HK-2 (cell line): Measurements from ENCODE around the gene SOX5.

ENCODE experiments used
- DNase-seq: peaks from one replicate; pipeline ENCODE4 v3.0.0-alpha.2; 2018; ENCODE audit not compliant: unreplicated experiment

The SOX5 gene

DNA sequence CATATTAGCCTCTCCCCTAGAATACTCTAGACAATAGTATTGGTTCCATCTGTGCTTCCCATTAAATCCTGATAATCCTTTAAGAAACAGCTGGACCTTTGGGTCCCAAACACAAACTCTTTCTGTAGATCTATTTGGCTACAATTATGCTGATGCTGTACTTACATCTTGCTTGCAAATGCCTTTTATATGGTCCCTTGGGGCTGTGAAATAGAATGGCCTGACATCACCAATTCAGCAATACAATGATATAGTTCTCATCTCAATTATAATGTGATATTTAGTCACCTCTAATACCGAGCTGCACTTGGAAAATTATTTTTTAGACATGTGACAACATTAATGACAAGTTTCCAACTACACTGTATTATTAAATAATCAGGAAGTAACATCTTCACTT lies 261.5 kb downstream of the SOX5 start:
- no peak for DNase-seq

DNA sequence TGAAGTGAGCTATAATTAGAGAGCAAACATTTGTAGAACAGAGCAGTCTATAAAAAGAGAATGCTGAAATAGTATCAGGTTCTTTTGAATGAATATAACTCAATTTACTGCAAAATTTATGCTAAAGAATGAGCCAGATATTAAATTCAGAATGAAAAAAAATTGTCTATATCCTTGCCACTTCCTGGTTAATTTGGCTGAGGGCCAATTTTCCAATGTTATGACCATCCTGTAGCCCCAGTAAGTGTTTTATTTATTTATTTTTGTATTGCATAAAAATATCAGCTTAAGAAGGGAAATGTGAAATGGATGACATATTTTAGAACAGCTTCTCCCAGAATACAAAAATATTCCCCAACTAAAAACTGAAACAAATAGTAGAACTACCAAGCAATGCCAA lies 263.4 kb downstream of the SOX5 start:
- no peak for DNase-seq

DNA sequence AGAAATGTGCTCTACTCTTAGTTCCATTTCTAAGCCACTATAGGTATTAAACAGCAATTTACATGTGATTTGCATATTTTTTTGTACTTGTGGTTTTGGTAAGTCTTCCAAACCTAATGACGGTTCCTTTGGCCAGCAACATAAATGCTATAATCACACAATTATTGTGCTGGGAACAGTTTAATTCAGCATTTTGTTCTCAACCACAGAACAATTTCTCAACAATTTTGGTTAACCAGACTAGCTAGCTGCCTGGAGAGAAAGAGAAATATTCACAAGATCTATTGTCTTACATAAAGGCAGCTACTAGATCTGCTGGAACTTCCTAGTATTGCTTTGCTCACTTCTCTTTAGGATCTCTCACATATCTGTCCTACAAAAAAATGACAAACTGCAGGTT lies 265.3 kb downstream of the SOX5 start:
- DNase-seq, result no peak

DNA sequence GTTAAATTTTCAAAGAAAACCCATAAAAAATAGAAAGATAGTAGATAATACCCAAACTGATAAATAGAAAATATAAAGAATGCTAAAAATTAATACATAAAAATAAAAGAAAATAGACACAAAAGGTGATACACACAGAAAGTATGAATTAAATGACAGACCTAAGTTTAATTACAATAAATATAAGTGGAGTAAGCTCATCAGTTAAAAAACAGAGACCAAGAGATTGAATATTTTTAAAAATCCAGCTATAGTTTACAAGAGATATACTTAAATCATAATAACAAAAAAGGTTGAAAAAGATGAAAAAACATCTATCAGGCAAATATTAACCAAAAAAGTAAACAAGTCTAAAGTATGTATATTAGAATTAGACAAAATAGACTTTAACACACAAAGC lies 268.2 kb downstream of the SOX5 start:
- DNase-seq, result no peak

DNA sequence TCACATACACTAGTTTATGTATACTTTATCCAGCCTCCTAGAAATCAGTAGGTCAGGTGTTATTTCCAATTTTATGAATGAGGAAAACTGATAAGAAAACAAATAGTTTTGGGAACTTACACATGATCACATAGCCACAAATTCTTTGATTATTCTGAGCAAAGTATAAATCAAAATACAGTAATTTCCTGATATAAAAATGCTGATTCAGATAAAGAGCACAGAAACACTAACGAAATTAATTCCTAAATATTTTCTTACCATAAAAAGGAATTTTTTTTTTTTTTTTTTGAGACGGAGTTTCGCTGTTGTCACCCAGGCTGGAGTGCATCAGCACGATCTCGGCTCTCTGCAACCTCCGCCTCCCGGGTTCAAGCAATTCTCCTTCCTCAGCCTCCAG lies 275.4 kb downstream of the SOX5 start:
- no peak for DNase-seq

DNA sequence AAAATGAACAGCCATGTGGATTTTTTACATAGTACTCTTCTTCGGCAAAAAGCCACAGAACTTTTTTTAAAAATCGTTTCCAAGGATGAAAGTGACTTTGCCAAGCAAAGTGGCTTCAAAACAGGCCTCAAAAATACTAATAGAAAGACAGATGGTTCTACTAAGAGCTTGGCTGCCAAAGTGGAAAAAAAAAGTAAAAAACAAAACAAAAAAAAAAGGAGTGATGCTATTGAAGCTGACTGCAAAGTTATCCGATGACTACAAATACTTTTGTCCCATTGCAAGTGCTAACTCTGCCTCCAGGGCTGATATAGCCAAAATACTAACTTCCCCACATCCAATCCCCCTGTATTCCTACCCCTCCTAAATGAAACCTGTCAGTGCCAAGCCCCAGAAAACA lies 277.6 kb downstream of the SOX5 start:
- DNase-seq, result no peak

DNA sequence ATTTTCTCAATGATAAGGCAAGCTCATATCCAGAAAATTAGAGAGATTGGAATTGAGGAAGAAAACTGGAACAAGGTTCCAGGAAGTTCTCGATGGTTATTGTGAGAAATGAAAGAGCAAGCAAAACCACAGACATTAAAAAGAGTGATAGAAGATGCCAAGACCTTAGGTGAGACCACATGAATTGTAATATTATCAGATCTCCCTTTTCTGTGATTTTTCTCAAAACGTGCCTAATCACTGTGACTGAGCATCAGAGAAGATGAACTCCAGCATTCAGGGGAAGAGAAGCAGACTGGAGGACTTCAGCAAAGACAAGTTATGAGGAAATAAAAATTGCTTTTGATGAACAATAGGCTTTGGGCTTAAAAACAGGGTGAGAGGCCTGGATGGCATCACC lies 278.8 kb downstream of the SOX5 start:
- DNase-seq, result no peak

DNA sequence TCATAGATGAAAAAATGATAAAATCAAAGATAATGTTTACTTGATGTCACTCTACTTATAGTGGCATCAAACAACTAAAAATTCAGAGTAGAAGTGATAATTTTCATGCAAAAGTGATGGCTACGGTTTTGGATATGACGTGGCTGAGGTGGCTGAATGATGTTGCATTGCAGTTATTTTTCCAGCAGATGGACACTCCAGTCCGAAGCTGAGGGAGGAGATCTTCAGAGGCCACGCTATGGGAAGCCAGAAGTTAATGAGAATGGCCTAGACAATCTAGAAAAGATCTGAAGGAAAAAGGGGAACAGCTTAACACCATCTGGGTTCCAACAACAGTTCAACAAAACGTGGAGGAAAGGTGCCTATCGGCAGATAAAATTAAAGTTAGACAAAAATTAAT lies 279.8 kb downstream of the SOX5 start:
- DNase-seq, result no peak

DNA sequence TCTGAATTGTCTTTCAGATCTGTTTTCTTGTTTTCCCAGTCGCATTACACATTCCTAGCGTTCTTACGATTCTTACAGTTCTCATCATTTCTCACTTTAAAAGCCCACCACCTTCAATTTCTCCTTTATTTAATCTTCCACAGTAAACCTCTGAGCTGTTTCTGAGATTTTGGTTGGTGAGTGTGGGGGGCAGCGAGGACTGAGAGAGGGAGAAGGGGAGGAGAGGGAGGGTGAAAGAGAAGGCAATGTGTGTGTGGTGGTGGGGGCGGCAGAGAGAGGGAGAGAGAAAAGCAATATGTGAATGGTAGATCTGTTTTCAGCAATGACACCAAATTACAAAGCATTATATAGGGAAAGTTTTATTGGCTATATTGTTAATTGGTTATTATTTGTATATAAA lies 282.6 kb downstream of the SOX5 start:
- no peak for DNase-seq

DNA sequence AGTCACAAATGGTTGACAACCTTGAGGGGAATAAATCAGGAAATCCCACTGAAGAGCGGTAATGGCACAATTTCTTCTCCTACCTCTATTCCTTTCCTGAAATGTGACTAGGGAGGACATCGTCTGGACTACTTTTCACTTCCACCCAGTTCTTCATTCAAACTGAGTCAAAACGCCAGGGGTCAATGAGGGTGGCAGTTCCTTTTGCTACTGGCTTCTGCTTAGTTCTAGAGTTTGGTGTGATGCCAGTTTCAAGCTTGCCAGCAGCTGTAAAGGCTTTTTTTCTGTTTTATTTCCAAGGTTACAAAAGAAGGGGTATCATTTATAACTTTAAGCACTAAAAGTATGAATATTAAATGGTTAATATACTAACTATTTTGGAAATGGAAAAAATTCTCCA lies 286.5 kb downstream of the SOX5 start:
- no peak for DNase-seq

DNA sequence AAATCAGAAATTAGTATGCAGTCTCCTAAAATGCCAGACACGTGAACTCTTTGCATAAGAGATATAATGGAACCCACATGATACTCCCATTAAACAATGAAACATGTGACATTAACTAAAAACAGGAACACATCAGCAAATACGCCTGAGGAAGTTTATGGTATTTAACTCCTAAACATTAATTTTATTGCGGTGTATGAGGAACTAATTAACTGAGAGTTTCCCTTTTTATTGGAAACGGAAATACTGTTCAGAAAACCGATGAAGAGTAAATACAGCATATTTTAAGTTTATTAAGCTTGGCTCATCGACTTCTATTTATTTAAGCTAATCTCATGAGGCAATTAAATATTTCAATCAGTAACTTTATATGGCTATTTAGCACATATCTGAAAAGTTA lies 290.3 kb downstream of the SOX5 start:
- no peak for DNase-seq

DNA sequence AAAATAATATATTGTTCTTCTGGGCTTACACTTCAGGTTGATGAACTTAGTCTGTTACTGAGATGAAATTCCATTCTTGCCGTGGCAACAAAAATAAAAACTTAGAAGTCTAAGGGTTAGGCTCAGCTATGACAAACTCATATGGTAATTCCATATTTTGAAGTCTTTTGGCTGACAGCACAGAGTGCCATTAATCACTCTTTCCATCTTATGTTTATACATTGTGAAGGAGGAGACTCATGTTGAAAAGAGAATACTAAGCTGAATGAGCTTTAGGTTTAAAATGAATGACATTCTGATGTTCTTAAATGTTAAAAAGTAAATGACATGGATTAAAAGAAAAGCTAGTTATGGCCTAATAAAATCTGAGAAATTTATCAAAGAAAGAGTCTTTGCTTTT lies 291.9 kb downstream of the SOX5 start:
- no peak for DNase-seq

DNA sequence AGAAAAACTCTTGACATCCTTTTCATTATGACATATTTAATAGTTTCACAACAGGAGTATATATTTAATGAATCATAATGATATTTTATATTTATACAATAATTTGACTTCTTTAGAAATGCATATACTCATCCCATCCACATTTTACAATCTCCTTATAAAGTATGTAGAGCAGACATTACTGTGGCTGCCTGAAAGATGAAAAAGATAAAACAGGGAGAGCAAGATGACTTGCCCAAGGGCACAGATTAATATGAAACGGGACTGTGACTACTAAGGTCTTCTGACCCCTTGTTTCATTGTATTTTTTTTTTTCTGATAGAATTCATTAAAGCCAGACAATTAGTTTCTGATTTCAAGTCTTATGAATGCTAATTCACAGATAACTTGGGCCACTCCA lies 293.6 kb downstream of the SOX5 start:
- no peak for DNase-seq

DNA sequence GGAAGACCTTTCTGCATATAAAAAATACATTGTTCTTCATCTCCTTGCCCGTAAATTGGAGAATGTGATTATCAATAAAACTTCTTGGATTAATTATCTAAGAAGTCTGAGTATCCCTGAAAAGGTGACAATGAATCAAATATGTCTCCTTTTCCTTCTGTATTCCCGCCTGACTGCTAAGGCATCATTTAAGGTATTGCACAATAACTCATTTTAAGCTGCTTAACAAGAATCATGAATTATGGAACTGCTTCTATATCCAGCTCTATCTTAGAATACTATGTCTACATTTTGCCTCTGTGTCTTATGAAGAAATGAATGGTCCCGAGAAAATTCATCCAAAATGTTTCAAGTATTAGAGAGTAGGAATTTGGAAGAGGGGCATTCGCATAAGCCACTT lies 294.4 kb downstream of the SOX5 start:
- no peak for DNase-seq

DNA sequence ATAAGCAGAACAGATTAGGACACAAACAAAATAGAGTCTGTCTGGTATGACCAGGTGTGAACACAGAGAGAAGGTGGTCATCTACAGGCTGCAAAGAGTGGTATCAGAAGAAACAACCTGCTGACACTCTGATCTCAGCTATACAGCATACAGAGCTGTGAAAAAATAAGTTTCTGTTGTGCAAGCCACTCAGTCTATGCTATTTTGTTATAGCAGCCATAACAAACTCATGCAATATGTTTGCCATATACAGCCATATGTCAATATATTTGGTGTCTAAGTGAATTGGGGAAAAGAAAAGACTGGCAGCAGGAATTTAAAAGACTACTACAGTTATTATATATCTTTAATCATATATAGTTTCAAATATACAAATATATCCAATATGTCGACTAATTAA lies 300.9 kb downstream of the SOX5 start:
- DNase-seq, result no peak

DNA sequence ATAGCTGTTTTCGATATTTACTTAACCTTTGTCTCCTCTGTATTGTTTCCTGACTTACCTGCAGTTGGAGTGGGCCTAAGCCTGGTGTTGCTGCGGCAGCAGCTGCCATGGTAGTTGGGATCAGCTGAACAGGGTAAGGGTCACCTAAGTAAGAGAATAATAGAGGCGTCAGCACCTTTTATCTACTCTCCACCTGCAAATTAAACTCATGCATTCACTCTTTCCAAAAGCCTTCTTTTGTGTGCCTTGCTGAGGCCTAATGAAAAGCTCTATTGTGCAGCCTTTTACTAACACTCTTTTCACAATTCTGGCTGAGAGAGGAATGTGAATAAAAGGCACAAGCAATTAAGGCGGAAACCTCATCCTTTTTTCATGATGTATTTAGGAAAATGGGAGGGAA lies 308.7 kb downstream of the SOX5 start:
- no peak for DNase-seq

DNA sequence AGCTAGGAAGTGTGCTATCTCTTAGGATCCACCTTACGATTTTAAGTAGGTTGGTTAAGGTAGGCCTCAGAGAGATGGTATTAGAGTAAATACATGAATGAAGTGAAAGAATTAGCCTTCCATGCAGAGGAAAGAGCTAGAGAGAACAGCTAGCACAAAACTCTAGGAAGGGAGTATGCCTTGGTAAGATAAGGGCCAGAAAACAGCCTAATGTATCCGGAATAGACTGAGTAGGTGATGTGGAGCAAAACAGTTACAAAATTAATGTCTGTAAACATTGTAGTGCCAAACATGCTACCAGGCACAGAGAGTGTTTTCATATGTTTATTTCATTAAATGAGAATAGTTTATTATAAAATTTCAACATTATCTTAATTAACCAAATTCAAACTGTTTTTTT lies 315.1 kb downstream of the SOX5 start:
- no peak for DNase-seq

DNA sequence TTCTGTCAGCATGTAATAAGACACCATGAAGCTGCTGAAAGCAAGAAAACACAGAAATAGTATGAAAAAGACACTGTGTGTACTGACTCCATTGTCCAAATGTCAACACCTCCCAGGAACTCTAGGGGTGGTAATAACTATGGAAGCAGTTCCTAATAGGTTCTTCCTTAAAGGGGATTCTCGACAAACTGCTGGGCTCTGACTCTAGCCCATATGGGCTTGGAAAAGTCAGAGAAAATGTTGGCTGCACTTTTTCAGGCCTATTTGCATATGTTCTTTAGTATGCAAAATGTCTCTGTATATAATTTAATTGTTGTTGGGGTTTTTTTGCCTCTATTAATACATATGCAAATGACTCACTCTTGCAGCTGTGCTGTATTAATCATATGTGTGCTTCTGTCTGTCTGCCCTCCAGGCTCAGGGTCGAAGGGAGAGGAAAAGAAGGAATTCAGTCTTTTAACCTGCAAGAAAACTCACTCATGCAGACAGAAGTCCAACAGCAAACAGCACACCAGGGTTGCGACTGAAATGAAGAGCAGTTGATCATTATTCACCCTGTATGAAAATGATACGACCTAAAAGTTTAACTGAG lies 317.6 kb downstream of the SOX5 start:
- DNase-seq, result no peak

DNA sequence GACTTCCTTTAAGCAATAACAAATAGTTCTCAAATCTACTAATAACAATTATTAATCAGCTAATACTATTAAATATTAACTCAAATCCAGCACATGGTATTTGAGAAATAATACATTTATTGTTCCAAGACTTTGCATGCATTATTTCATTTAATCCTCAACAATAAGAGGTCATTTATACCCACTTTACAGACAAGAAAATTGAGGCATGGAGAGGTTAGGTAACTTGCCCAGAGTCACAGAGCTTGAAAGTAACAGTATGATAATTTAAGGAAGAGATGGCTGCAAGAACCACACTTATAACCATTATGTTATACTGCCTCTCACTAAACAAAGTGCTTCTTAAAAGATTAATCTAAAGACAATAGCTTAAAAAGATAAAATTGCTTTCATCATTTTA lies 318.9 kb downstream of the SOX5 start:
- DNase-seq, result no peak

DNA sequence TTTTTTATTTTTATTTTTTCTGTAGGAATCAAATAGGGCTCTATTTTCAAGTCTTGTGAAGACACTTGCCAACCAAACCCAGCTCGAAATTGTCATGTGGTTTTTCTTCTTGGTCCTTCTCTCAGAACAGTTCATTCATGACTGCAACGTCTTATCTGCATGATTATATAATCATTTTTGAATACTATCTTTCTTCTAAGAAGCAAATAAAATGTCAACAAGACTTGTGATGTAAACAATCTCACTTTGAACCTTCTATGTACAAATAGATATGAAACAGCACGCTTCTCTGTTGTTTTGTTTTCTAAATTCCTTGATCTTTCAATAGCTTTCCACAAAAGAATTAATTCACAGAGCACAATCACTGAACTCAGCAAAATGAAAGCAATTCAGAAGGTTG lies 320.7 kb downstream of the SOX5 start:
- no peak for DNase-seq

DNA sequence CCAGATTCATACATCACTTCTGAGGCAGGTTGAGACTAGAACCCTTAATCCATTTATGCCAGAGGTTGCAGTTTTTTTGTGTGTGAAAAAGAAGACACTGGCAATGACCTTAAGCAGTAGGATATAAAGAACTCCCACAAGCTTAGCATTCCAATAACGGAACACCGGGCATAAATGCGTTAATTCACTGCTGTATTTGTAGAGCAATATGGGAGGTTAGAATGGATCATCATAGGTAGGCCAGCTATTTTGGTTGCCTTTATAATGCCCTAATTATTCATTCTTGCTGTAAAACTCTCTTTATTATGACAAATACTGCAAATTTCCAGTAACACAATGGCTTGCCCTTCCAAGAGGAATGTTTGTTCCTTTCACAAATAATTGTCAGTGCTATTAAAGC lies 322.7 kb downstream of the SOX5 start:
- no peak for DNase-seq

DNA sequence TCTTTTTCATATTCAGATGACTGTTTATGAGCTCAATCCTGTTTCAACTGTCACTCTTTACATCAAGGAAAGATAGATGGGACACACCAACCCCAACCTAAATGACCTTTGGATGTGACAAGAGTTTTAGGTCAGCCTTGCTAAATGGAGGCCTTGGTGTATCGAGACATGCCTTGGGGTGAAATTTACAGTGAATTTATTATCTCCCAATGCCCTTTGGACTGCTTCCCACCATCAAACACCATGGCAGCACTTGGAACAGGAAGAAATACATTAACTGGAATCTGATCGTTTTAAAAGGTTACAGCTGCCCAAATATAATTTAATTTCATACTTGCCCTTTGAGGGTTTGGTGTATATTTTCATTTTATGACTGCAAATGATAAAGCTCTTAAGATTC lies 327.6 kb downstream of the SOX5 start:
- DNase-seq, result no peak

DNA sequence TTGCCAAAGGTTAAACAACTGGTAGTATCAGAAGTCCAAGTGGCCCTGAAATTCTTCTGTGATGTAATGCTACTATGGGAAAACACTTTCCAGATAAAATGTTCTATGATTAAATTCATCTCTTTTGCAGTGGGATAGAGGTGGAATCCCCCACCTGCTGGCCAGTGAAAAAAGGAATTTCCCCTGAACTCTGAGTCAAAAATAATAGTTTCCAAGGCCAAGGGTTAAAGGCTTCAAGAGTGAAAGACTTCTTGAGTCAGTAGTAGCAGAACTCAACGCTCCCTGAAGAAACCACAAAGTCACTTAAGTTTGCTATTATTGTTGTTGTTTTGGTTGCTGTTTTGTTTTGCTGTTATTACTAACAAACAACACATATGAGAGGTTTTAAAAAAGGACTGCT lies 330.8 kb downstream of the SOX5 start:
- DNase-seq, result no peak

DNA sequence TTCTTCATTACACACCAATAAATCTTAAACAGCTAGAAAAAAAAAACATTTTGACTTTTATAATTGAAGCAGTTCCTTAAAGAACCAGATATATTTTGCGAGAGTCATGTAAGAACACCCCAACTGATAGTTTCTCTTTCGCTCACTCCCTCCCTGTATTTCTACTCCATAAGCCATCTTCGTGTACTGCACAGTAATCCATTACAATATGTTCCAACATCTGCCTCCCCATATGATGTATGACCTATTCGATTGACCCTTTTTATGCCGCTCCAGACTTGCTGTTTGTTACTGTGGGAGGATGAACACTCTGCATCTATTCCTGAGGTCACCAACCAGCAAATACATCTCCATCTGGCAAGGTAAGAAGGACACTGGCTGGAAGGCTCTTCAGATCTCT lies 331.7 kb downstream of the SOX5 start:
- DNase-seq, result no peak

DNA sequence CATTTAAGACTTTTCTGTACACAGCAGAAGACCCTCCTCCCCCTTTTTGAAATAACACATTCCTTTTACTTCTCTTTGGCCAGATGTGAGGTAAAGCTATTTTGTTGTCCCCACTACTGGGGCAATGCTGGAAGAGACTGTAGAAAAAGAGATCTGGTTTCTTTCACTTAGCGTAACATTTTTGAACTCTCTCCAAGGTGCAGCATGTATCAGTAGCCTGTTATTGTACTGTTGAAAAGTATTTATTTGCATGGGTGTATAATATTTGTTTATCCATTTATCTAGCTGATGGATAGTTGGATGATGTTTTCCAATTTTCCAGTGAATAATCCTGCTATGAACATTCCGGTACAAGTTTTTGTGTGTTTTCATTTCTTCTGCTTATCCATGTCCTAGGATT lies 335.2 kb downstream of the SOX5 start:
- no peak for DNase-seq
